Measurements from ENCODE around the gene MTX1. TPM values are rescaled to one million over a fixed set of nuclear protein-coding genes. Genes with fewer than 3 reads are reported as not detected.

MTX1 gene
- total RNA-seq, 4 donors from 2014 or later, result 30.1 to 50.7 (median 35.3) TPM

DNA sequence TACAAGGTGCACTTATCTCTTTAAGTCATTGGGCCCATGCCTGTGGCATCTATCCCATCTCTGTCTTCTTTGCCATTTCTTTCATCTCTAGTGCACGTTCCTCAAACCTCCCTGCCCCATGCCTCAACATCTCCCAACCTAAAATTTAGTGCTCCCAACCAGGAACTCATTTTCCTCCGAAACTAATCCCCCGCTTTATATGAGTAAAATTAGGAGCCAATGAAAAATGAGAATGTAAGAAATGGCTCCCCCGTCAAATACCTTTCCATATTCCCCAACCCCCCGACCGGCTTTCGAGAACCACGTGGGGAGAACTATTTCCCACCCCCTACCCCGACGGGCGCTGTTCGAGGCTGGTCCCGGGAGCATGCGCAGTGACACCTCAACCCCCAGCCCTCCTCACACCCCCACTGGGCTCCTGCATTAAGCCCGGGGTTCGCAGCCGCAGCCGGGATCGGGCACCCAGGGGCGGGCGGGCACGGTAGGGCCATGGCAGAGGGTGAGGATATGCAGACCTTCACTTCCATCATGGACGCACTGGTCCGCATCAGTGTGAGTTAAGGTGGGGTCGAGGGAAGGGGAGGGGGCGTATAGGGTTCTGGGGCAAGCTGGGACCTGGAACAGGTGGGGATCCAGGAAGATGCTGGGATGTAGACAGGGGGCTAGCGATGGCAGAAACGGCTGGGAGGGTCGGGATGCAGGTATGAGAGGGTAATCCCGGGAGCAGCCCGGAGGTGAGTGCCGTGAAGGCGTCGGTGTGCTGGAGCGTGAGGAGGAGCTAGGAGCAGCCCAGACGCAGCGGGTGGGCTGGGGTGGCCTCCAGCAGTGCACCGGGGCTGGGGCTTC lies 34.8 kb upstream of the MTX1 start, which contains the start of gene TRIM46:
TSS of gene TRIM46 (plus strand) at position 372 of the 846 bp plus-strand sequence. CDS start at position 490, 118 bp downstream.
- 2 to 3% methylated on average over 38 of the region's 38 CpGs for WGBS, 2 donors
- TF ChIP-seq CTCF (IDR thresholded peaks at IDR 0.05) (peak in 1 of 5 experiments; percentile 23), EP300 (IDR thresholded peaks at IDR 0.05) (no peak)
- Histone ChIP-seq H3K4me1 (peaks cover 0 to 65% (median 26%) of the 10 kb centered on the region in 4 donors), H3K27ac (peak within 1 kb of the TSS; percentile 79 to 97 (median 91)), H3K27me3 (peaks cover 0 to 13% of the 10 kb centered on the region in 2 donors), H3K36me3 (peaks cover 0 to 23% (median 0%) of the 10 kb centered on the region in 3 donors), H3K4me3 (peak within 1 kb of the TSS; percentile 59 to 85 (median 70)), H3K9me3 (no peaks in the 10 kb centered on the region)
- no peak for DNase-seq (ENCODE audit: low spot score in 2 of 2)

DNA sequence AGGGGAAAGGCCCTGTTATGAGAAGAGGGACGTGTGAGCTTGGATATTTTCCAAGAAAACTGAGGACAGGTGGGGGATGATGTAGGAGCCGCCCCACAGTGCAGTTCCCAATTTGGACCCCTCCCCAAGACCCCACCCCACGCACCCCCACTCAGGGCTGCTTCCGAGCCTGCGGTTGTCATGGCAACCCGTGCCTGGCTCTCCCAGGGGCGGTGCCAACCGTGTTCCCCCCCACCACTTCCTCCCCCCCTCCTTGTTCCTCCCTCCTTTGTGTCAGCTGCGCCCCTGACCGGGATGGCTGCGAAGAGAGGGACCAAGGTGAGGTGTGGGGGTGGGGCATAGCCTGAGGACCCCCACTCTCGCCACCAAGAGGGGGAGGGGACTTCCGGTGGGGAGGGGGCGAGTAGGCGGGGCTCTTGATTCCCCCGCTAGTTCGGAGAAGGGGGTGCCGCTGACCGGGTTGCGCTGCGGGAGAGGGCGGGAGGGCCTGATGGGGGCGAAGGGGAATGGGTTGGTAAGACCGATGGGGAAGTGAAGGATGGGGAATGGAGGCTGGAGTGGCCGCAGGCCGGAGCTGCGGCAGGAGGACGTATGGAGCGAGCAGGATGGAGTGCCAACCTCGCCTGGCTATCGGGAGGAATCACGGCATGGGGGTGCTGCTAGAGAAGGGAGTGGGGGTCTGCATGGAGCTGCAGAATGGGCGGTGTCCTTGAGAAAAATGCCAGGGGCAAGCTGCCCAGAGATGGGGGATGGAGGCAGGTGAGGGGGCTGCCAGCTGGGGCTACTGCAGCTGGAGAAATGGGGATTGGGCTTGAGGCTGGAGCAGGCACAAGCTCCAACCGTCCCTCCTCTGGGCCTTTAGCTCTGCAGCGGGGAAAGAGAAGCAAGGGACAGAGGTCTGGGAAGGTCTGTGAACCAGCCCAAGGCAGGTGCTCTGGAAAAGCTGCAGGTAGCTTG lies 33.9 kb upstream of the MTX1 start:
- peaks cover 0 to 74% (median 30%) of the 10 kb centered on the region in 4 donors for H3K4me1 ChIP-seq
- TF ChIP-seq EP300 (IDR thresholded peaks at IDR 0.05) (no peak), CTCF (IDR thresholded peaks at IDR 0.05) (no peak), POLR2A (IDR thresholded peaks at IDR 0.05) (no peak)
- peaks cover 0 to 15% (median 0%) of the 10 kb centered on the region in 3 donors for H3K36me3 ChIP-seq
- H3K4me3 ChIP-seq, result peak overlapping the region; percentile 9 to 75 (median 62)
- H3K27ac ChIP-seq, result peak overlapping the region in 3 of 4 donors; percentile 71 to 97 (median 93)
- no peak for DNase-seq (ENCODE audit: low spot score in 2 of 2)
- H3K27me3 ChIP-seq, result peaks cover 0 to 13% of the 10 kb centered on the region in 2 donors
- 9 to 10% methylated on average over 34 to 35 of the region's 35 CpGs for WGBS, 2 donors
- no peaks in the 10 kb centered on the region for H3K9me3 ChIP-seq

DNA sequence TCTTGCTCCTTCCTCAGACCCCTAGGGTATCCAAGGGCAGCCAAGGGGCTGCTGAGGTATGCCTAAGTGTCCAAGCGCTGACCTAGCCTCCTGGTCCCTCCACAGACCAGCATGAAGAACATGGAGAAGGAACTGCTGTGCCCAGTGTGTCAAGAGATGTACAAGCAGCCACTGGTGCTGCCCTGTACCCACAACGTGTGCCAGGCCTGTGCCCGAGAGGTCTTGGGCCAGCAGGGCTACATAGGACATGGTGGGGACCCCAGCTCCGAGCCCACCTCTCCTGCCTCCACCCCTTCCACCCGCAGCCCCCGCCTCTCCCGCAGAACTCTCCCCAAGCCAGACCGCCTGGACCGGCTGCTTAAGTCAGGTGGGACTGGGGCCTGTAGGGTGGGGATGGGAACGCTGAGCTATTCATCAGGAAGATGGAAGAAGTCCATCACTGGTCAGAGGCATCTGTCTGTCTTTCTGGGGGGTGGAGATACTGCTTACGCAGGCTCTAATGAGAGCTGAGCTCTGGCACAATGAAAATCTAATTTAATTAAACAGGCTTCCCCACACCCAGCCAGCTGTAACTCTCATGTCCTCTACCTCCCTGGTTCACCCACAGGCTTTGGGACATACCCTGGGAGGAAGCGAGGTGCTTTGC lies 33.1 kb upstream of the MTX1 start:
- Histone ChIP-seq H3K4me3 (peak overlapping the region in 1 of 4 donors; percentile 75), H3K4me1 (peaks cover 0 to 74% (median 30%) of the 10 kb centered on the region in 4 donors), H3K9me3 (no peaks in the 10 kb centered on the region), H3K27ac (peak overlapping the region in 2 of 4 donors; percentile 93 to 97), H3K36me3 (peaks cover 0 to 13% (median 0%) of the 10 kb centered on the region in 3 donors), H3K27me3 (peaks cover 0 to 13% of the 10 kb centered on the region in 2 donors)
- TF ChIP-seq POLR2A (IDR thresholded peaks at IDR 0.05) (no peak), EP300 (IDR thresholded peaks at IDR 0.05) (no peak), CTCF (IDR thresholded peaks at IDR 0.05) (no peak)
- WGBS, 2 donors, result 81 to 86% methylated on average over 12 of the region's 12 CpGs
- DNase-seq (ENCODE audit: low spot score in 2 of 2), result no peak

DNA sequence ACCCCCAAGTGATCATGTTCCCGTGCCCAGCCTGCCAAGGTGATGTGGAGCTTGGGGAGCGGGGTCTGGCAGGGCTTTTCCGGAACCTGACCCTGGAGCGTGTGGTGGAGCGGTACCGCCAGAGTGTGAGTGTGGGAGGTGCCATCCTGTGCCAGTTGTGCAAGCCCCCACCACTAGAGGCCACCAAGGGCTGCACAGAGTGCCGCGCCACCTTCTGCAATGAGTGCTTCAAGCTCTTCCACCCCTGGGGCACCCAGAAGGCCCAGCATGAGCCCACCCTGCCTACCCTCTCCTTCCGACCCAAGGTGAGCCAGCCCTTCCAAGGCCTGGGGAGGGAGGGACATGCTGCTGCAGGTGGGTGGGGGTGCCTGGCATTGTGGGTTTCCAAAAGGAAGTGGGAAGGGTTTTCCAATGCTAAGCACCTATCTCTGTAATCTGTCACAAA lies 32.5 kb upstream of the MTX1 start:
- WGBS, 2 donors, result 77 to 87% methylated on average over 8 to 9 of the region's 9 CpGs
- H3K27me3 ChIP-seq, result peaks cover 0 to 13% of the 10 kb centered on the region in 2 donors
- peaks cover 0 to 74% (median 30%) of the 10 kb centered on the region in 4 donors for H3K4me1 ChIP-seq
- H3K9me3 ChIP-seq, result no peaks in the 10 kb centered on the region
- H3K4me3 ChIP-seq, result no peak overlapping the region
- H3K36me3 ChIP-seq, result peaks cover 0 to 8% (median 0%) of the 10 kb centered on the region in 3 donors
- peak overlapping the region in 1 of 4 donors; percentile 25 for H3K27ac ChIP-seq
- no peak for DNase-seq (ENCODE audit: low spot score in 2 of 2)
- TF ChIP-seq EP300 (IDR thresholded peaks at IDR 0.05) (no peak), POLR2A (IDR thresholded peaks at IDR 0.05) (no peak), CTCF (IDR thresholded peaks at IDR 0.05) (no peak)

Measured in tibial nerve (tissue), 4 donors.